Esophagus muscularis mucosa (tissue), 4 donors: ENCODE results near the gene LGALS9B. TPM values are rescaled to one million over a fixed set of nuclear protein-coding genes. Genes with fewer than 3 reads are reported as not detected.
"Not testable (repeated sequence)": the region's sequence is repeated elsewhere in the genome, so short reads cannot be mapped to it uniquely, and the experiment has no call there.

ENCODE experiments used
- DNase-seq: peaks from one replicate; pipeline ENCODE4 v3.0.0-alpha.2; 2017; ENCODE audit errors: extremely low spot score
- H3K27ac ChIP-seq, 4 donors: fragments of 200-600 bp; sonication (generic); replicated peaks in 1 of 4; 1 replicate in 3 of 4; 2 replicates in 1 of 4; pipeline ENCODE4 v1.5.1; 2016 to 2019; ENCODE audit warnings: mild to moderate bottlenecking in 1 of 4
- H3K27me3 ChIP-seq, 4 donors: fragments of 200-600 bp; sonication (generic); one replicate each; pipeline versions ENCODE4 v1.5.1 to v1.6.0; 2016 to 2019
- H3K36me3 ChIP-seq, 4 donors: fragments of 200-600 bp; sonication (generic); one replicate each; pipeline ENCODE4 v1.5.1; 2016 to 2019
- H3K4me1 ChIP-seq, 4 donors: fragments of 200-600 bp; sonication (generic); one replicate each; pipeline ENCODE4 v1.5.1; 2016 to 2019
- H3K4me3 ChIP-seq, 4 donors: fragments of 200-600 bp; sonication (generic); 1 replicate in 2 of 4; 2 replicates in 2 of 4; pipeline ENCODE4 v1.5.1; 2016 to 2019; ENCODE audit warnings: mild to moderate bottlenecking in 4 of 4, moderate library complexity in 1 of 4
- H3K9me3 ChIP-seq, 4 donors: fragments of 200-600 bp; sonication (generic); 1 replicate in 3 of 4; 2 replicates in 1 of 4; pipeline ENCODE4 v1.5.1; 2016 to 2019
- WGBS: methylation state at CpG from one replicate; pipeline ENCODE4 v1.1.5; 2018; 5-methylcytosine and 5-hydroxymethylcytosine counted together
- intact Hi-C: fragments of 100-400 bp; cut with DNase I; formaldehyde crosslinking; loops from one replicate; pipeline ENCODE4 v1.15.1; 2023
- total RNA-seq, 4 donors: library from RNA; depleted of rRNA; stranded (reverse); fragments of >200 nt; gene quantifications; one replicate each; pipeline versions ENCODE4 v1.1.0 to v1.2.1, GENCODE V29; 2016

Gene LGALS9B
- total RNA-seq, 4 donors from 2014 or later: not detected

- H3K36me3 ChIP-seq, DNase-seq, H3K27me3 ChIP-seq, H3K9me3 ChIP-seq, intact Hi-C loops, H3K27ac ChIP-seq, H3K4me3 ChIP-seq, H3K4me1 ChIP-seq: not testable (repeated sequence)
- WGBS: 100% methylated on average over 1 of the region's 8 CpGs
These were observed 25.6 kb upstream of the LGALS9B start for GRCh38 chr17:20492971-20493370.

DNA sequence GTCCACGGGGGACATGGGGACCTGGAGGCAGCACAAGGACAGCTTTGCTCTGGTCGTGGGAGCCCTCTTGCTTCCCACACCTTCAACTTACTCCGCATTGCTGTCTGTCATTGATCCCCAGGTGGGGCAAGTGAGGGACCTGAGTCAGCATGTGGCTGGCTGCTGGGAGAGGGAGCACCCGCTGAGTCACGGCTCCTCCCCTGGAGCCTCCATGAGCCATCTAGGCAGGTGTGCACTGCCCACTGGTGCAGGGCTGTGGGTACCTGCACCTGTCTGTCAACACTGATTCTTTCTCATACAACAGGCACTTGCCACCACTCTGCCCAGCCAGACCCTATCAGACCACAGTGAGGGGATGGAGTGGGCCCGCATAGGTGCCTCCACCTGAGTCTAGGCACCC lies 24.8 kb upstream of the LGALS9B start:
- H3K9me3 ChIP-seq, H3K36me3 ChIP-seq, DNase-seq, H3K27me3 ChIP-seq, H3K27ac ChIP-seq, H3K4me1 ChIP-seq, H3K4me3 ChIP-seq, intact Hi-C loops: not testable (repeated sequence)
- WGBS: 17% methylated on average over 2 of the region's 6 CpGs

DNA sequence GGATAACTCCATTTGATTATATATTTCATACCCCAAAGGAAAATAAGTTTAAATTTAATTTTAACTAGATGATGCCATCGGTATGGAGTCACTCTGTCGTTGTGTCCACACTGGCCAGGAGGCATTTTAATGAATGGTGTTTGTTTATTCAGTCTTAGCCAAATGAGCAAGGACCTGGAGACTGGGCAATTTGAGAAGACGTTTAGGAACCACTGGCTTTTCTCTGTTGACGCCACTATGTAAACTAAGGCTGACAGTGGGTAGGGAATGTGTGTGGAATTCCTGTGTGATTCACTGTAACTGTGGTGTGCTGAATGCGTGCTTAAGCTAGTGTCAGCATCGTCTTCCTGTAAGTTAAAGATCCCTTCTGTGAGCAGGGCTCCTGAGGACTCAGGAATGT lies 17.6 kb upstream of the LGALS9B start:
- H3K36me3 ChIP-seq, H3K4me1 ChIP-seq, H3K27me3 ChIP-seq, DNase-seq, H3K9me3 ChIP-seq, intact Hi-C loops, H3K27ac ChIP-seq, H3K4me3 ChIP-seq: not testable (repeated sequence)
- 17% methylated on average over 6 of the region's 6 CpGs for WGBS

GRCh38 chr17:20479889-20480591 lies 12.7 kb upstream of the LGALS9B start:
- intact Hi-C loops, H3K27me3 ChIP-seq, DNase-seq, H3K9me3 ChIP-seq, H3K4me1 ChIP-seq, H3K36me3 ChIP-seq, H3K27ac ChIP-seq, H3K4me3 ChIP-seq: not testable (repeated sequence)
- 89% methylated on average over 6 of the region's 8 CpGs for WGBS

- H3K9me3 ChIP-seq, H3K4me1 ChIP-seq, intact Hi-C loops, H3K36me3 ChIP-seq, H3K4me3 ChIP-seq, H3K27me3 ChIP-seq, DNase-seq, H3K27ac ChIP-seq: not testable (repeated sequence)
- WGBS: 75% methylated on average over 1 of the region's 4 CpGs
These were observed 10.2 kb upstream of the LGALS9B start for GRCh38 chr17:20477398-20478071.

DNA sequence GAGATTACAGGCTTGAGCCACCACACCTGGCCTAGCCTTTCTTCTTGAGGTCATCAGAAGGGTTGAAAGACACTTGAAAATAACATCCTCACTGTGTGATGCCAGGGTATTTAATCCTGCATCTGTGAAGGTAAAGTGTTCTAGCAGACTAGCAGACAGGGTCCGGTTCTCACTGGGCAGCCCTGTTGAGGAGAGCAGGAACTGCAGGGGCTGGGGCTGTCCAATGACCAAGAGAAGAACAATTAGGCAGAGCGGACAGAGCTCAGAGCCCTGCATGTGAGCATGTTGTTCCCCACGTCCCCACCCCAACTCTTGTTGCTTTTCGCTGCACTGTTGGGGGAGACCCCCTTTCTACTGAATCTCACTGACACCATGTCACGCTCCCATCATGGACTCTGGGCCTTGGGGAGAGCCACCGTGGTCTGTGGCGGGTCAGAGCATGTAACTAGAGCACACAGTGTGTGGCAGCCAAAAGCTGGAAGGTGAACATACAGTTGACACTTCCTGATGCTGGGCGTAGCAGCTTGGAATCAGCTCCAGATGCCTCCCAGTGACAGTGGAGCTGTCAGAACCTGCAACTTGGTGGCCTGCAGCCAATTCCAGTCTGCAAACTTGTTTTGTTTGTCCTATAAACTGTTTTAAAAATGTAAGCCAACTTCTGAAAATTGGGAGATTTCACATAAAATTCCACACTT lies 7.9 kb upstream of the LGALS9B start:
- H3K9me3 ChIP-seq, H3K4me3 ChIP-seq, H3K4me1 ChIP-seq, H3K27me3 ChIP-seq, H3K36me3 ChIP-seq, intact Hi-C loops, DNase-seq, H3K27ac ChIP-seq: not testable (repeated sequence)
- 96% methylated on average over 5 of the region's 8 CpGs for WGBS

- H3K4me3 ChIP-seq, intact Hi-C loops, H3K27me3 ChIP-seq, H3K4me1 ChIP-seq, H3K36me3 ChIP-seq, DNase-seq, H3K9me3 ChIP-seq, H3K27ac ChIP-seq: not testable (repeated sequence)
These were observed 6.7 kb upstream of the LGALS9B start for GRCh38 chr17:20474081-20474480.

- DNase-seq, intact Hi-C loops, H3K9me3 ChIP-seq, H3K27me3 ChIP-seq, H3K36me3 ChIP-seq, H3K27ac ChIP-seq, H3K4me3 ChIP-seq, H3K4me1 ChIP-seq: not testable (repeated sequence)
- 100% methylated on average over 1 of the region's 4 CpGs for WGBS
These were observed 2.6 kb upstream of the LGALS9B start for GRCh38 chr17:20469946-20470345.

DNA sequence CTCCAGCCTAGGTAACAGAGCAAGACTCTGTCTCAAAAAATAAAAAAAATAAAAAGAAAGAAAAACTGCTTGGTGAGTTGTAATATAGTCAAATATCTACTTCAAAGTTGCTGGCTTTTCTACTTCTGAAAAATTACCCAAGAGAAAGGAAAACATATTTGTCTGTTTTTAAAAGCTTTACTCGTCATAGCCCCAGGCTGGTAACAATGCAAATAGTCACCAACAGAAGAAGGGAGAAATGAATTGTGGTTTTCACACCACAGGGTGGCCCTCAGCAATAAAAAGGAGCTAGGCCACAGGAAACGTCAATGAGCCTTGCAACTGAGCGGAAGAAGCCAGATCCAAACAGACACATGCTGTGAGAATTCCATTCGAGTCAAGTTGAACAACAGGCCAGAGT lies 1.8 kb upstream of the LGALS9B start:
- intact Hi-C loops, DNase-seq, H3K36me3 ChIP-seq, H3K4me1 ChIP-seq, H3K4me3 ChIP-seq, H3K27me3 ChIP-seq, H3K9me3 ChIP-seq, H3K27ac ChIP-seq: not testable (repeated sequence)
- 57% methylated on average over 3 of the region's 4 CpGs for WGBS

- H3K4me3 ChIP-seq, H3K36me3 ChIP-seq, intact Hi-C loops, DNase-seq, H3K27ac ChIP-seq, H3K4me1 ChIP-seq, H3K27me3 ChIP-seq, H3K9me3 ChIP-seq: not testable (repeated sequence)
- no CpG with 5 or more reads among the region's 5 CpGs for WGBS
These were observed 340 bp downstream of the LGALS9B start for GRCh38 chr17:20466999-20467398.

GRCh38 chr17:20466553-20466952 lies 786 bp downstream of the LGALS9B start:
- H3K4me3 ChIP-seq, intact Hi-C loops, DNase-seq, H3K27me3 ChIP-seq, H3K9me3 ChIP-seq, H3K36me3 ChIP-seq, H3K4me1 ChIP-seq, H3K27ac ChIP-seq: not testable (repeated sequence)
- no CpG with 5 or more reads among the region's 5 CpGs for WGBS

GRCh38 chr17:20465535-20465934 lies 1.8 kb downstream of the LGALS9B start:
- H3K36me3 ChIP-seq, intact Hi-C loops, H3K27me3 ChIP-seq, H3K4me3 ChIP-seq, H3K27ac ChIP-seq, DNase-seq, H3K9me3 ChIP-seq, H3K4me1 ChIP-seq: not testable (repeated sequence)
- WGBS: no CpG with 5 or more reads among the region's 12 CpGs
